Activated T-helper 17 cell treated with anti-CD3 and anti-CD28 coated beads, Interleukin-2, amount 50 U/mL, for 72 hours (primary cell): ENCODE results near the gene RPS15. TPM values are rescaled to one million over a fixed set of nuclear protein-coding genes. Genes with fewer than 3 reads are reported as not detected.

ENCODE experiments used
- ATAC-seq: fragments of 150-1000 bp; cut with Tn5 transposase; replicated peaks from 2 replicates; pipeline ENCODE4 v1.10.0; 2021; ENCODE audit warnings: mild to moderate bottlenecking, moderate library complexity
- H3K27ac Mint-ChIP-seq: one replicate; pipeline ENCODE4 v1.8.0; 2022; ENCODE audit warnings: mixed read lengths
- H3K27me3 Mint-ChIP-seq: one replicate; pipeline ENCODE4 v1.8.0; 2022; ENCODE audit warnings: mixed read lengths
- H3K36me3 Mint-ChIP-seq: one replicate; pipeline ENCODE4 v1.8.0; 2022; ENCODE audit warnings: low read depth, mild to moderate bottlenecking, mixed read lengths
- H3K4me1 Mint-ChIP-seq: one replicate; pipeline ENCODE4 v1.8.0; 2022; ENCODE audit warnings: mixed read lengths
- H3K4me3 Mint-ChIP-seq: one replicate; pipeline ENCODE4 v1.8.0; 2022; ENCODE audit warnings: mild to moderate bottlenecking, mixed read lengths
- H3K9me3 Mint-ChIP-seq: one replicate; pipeline ENCODE4 v1.8.0; 2022; ENCODE audit warnings: mixed read lengths
- total RNA-seq, 2 donors: library from RNA; stranded (reverse); gene quantifications; one replicate each; pipeline ENCODE4 v1.2.3, GENCODE V29; 2022

Gene RPS15
- total RNA-seq, 2 donors from 2014 or later = 1,611 to 1,688 TPM

- no peak for ATAC-seq
- Mint-ChIP-seq H3K27ac (no peak overlapping the region), H3K4me3 (no peak overlapping the region), H3K27me3 (peaks cover 12% of the 10 kb centered on the region), H3K9me3 (no peaks in the 10 kb centered on the region), H3K36me3 (peaks cover 5% of the 10 kb centered on the region), H3K4me1 (peaks cover 9% of the 10 kb centered on the region)
Observed at GRCh38 chr19:1456121-1456900, 18.1 kb downstream of the RPS15 start.

- H3K36me3 Mint-ChIP-seq = peaks cover 5% of the 10 kb centered on the region
- H3K9me3 Mint-ChIP-seq = no peaks in the 10 kb centered on the region
- peaks cover 9% of the 10 kb centered on the region for H3K4me1 Mint-ChIP-seq
- no peak for ATAC-seq
- no peak overlapping the region for H3K4me3 Mint-ChIP-seq
- H3K27me3 Mint-ChIP-seq = peaks cover 12% of the 10 kb centered on the region
- no peak overlapping the region for H3K27ac Mint-ChIP-seq
Observed at GRCh38 chr19:1457031-1457739, 19.0 kb downstream of the RPS15 start.

- ATAC-seq = no peak
- peaks cover 9% of the 10 kb centered on the region for H3K4me1 Mint-ChIP-seq
- H3K9me3 Mint-ChIP-seq = no peaks in the 10 kb centered on the region
- H3K4me3 Mint-ChIP-seq = no peak overlapping the region
- peaks cover 12% of the 10 kb centered on the region for H3K27me3 Mint-ChIP-seq
- H3K27ac Mint-ChIP-seq = no peak overlapping the region
- peaks cover 5% of the 10 kb centered on the region for H3K36me3 Mint-ChIP-seq
Observed at GRCh38 chr19:1457892-1458291, 19.7 kb downstream of the RPS15 start.

- Mint-ChIP-seq H3K4me1 (peaks cover 9% of the 10 kb centered on the region), H3K36me3 (peaks cover 5% of the 10 kb centered on the region), H3K27me3 (peaks cover 6% of the 10 kb centered on the region)
Observed at GRCh38 chr19:1459479-1459878, 21.3 kb downstream of the RPS15 start.

GRCh38 chr19:1460033-1460995, 22.1 kb downstream of the RPS15 start:
- Mint-ChIP-seq H3K4me3 (no peak overlapping the region), H3K27ac (no peak overlapping the region), H3K36me3 (peaks cover 5% of the 10 kb centered on the region), H3K9me3 (no peaks in the 10 kb centered on the region), H3K27me3 (peaks cover 6% of the 10 kb centered on the region), H3K4me1 (peaks cover 9% of the 10 kb centered on the region)
- no peak for ATAC-seq

More at GRCh38 chr19:1459479-1459878, 21.3 kb downstream of the RPS15 start:
- H3K4me3 Mint-ChIP-seq = no peak overlapping the region
- no peaks in the 10 kb centered on the region for H3K9me3 Mint-ChIP-seq
- no peak overlapping the region for H3K27ac Mint-ChIP-seq
- ATAC-seq = no peak

GRCh38 chr19:1461862-1462261, 23.7 kb downstream of the RPS15 start:
- H3K4me3 Mint-ChIP-seq = no peak overlapping the region
- peaks cover 5% of the 10 kb centered on the region for H3K4me1 Mint-ChIP-seq
- no peak overlapping the region for H3K27ac Mint-ChIP-seq
- peaks cover 5% of the 10 kb centered on the region for H3K36me3 Mint-ChIP-seq
- no peaks in the 10 kb centered on the region for H3K27me3 Mint-ChIP-seq
- no peak for ATAC-seq
- no peaks in the 10 kb centered on the region for H3K9me3 Mint-ChIP-seq

GRCh38 chr19:1465191-1466016, 27.2 kb downstream of the RPS15 start:
- ATAC-seq = no peak
- Mint-ChIP-seq H3K4me1 (no peaks in the 10 kb centered on the region), H3K27ac (no peak overlapping the region), H3K9me3 (no peaks in the 10 kb centered on the region), H3K27me3 (no peaks in the 10 kb centered on the region), H3K36me3 (no peaks in the 10 kb centered on the region), H3K4me3 (no peak overlapping the region)

GRCh38 chr19:1466018-1466460, 27.8 kb downstream of the RPS15 start:
- Mint-ChIP-seq H3K9me3 (no peaks in the 10 kb centered on the region), H3K27me3 (no peaks in the 10 kb centered on the region), H3K27ac (no peak overlapping the region), H3K4me1 (no peaks in the 10 kb centered on the region), H3K36me3 (no peaks in the 10 kb centered on the region), H3K4me3 (no peak overlapping the region)
- no peak for ATAC-seq

- Mint-ChIP-seq H3K4me1 (no peaks in the 10 kb centered on the region), H3K4me3 (no peak overlapping the region), H3K9me3 (no peaks in the 10 kb centered on the region), H3K27ac (no peak overlapping the region), H3K36me3 (no peaks in the 10 kb centered on the region), H3K27me3 (no peaks in the 10 kb centered on the region)
- ATAC-seq = no peak
Observed at GRCh38 chr19:1466461-1467214, 28.4 kb downstream of the RPS15 start.

- Mint-ChIP-seq H3K27me3 (no peaks in the 10 kb centered on the region), H3K4me1 (no peaks in the 10 kb centered on the region)
Observed at GRCh38 chr19:1467215-1467489, 29.0 kb downstream of the RPS15 start.

GRCh38 chr19:1467490-1468273, 29.5 kb downstream of the RPS15 start:
- Mint-ChIP-seq H3K27ac (no peak overlapping the region), H3K36me3 (no peaks in the 10 kb centered on the region), H3K4me1 (no peaks in the 10 kb centered on the region), H3K27me3 (no peaks in the 10 kb centered on the region), H3K4me3 (no peak overlapping the region), H3K9me3 (no peaks in the 10 kb centered on the region)
- no peak for ATAC-seq

More at GRCh38 chr19:1467215-1467489, 29.0 kb downstream of the RPS15 start:
- no peaks in the 10 kb centered on the region for H3K36me3 Mint-ChIP-seq
- no peaks in the 10 kb centered on the region for H3K9me3 Mint-ChIP-seq
- H3K4me3 Mint-ChIP-seq = no peak overlapping the region
- H3K27ac Mint-ChIP-seq = no peak overlapping the region
- ATAC-seq = no peak

GRCh38 chr19:1468274-1468820, 30.2 kb downstream of the RPS15 start:
- H3K27ac Mint-ChIP-seq = no peak overlapping the region
- H3K36me3 Mint-ChIP-seq = no peaks in the 10 kb centered on the region
- H3K4me3 Mint-ChIP-seq = no peak overlapping the region
- no peaks in the 10 kb centered on the region for H3K27me3 Mint-ChIP-seq
- no peak for ATAC-seq
- H3K9me3 Mint-ChIP-seq = no peaks in the 10 kb centered on the region
- no peaks in the 10 kb centered on the region for H3K4me1 Mint-ChIP-seq
